Medulla oblongata (tissue), 1 donor: ENCODE measurements around the gene GIPC2.
"Not testable (repeated sequence)": the region's sequence is repeated elsewhere in the genome, so short reads cannot be mapped to it uniquely, and the experiment has no call there.

ENCODE experiments used
- DNase-seq: peaks from one replicate; pipeline ENCODE4 v3.0.0-alpha.2; 2015; ENCODE audit errors: extremely low spot score

GIPC2 gene

DNA sequence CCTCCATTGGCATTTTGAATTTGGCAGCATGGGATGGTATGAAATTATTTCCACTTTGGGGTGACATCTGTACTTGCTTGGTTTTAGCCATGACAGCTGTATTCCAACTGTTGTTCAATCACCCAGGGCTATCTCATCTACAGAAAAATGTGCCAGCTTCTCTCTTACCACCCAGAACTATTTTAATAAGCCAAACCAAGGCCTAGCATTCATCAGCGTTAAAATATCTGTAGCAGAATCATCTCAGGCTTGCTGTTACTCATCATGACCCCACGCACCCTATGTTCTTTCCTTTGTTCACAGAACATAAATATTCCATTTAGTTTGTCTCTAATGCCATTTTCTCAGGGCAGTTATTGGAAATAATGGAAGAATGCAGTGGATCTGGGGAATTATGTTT lies 49.8 kb downstream of the GIPC2 start:
- DNase-seq, result no peak

DNA sequence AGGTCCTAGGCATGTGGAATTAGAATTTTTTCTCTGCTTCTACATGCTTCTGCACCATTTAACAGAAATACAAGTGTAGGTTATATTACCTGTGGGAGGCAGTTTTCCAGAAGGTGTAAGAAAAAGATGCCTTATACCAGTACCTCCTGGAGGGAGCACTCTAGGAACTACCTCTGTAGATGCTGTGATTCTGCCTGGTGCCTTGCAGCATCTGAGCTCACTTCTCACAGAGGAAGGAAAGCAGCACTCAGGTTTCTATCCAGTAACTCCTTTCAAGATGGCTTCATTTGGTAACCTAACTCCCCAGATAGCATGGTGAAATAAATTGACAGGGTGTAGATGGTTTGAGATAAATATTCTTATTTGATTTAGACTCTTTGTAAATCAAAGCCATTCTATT lies 50.3 kb downstream of the GIPC2 start:
- no peak for DNase-seq

DNA sequence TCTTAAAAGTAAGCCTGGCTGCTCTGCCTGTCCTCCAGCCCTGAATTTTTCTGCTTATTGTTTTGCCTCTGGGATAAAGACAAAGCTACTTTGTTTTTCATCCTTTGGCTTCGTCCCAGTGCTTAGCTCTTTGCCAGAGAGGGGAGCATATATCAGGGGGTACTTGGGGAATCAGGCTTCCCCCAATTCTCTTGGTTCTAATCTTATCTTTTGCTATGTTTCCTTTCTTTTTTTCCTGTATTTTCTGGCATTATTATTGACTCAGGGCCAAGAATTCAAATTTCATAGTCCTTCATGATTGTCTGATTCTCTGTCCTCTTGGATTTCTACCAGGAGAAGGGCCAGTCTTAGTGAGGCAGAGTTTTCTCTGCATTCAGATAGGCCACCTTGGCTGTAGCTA lies 51.2 kb downstream of the GIPC2 start:
- peak; percentile 74 for DNase-seq

GRCh38 chr1:78101051-78101450 lies 55.3 kb downstream of the GIPC2 start:
- no peak for DNase-seq

- no peak for DNase-seq
Observed at GRCh38 chr1:78101514-78101913, 55.7 kb downstream of the GIPC2 start.

GRCh38 chr1:78102082-78102481 lies 56.3 kb downstream of the GIPC2 start:
- no peak for DNase-seq

DNA sequence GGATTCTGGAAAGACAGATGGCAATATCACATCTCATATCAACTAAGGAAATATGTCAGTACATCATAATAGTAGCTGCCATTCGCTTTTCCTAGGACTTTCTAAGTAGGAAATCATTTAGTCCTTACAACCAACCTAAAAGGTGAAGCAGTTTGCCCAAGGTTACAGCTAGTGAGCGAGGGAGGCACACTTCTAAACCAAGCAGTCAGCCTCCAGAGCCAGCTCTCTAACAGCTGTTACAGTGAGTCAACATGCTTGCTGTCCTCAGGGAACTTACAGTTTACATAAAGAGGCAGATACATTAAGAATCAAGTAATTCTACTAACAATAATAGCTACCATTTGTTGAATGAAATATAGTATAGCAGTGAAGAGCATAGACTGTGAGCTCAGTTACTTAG lies 57.1 kb downstream of the GIPC2 start:
- no peak for DNase-seq

DNA sequence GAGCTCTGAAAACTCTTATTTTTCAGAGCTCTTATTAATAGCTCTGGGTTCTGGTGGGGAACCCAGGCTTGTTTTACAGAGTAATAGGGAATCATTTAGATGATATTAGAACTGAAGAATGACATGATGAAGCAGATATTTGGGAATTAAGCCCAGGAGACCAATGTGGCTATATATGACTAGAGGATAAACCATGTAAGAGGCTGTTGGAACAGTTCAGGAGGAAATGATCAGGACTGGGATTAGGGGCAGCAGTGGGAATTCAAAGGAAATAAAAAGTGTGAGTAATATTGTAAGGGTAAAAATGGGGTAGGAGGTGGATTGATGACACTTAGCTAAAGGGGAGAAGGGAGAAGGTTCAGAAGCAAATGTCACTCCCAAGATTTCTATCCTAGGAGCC lies 58.6 kb downstream of the GIPC2 start:
- no peak for DNase-seq

DNA sequence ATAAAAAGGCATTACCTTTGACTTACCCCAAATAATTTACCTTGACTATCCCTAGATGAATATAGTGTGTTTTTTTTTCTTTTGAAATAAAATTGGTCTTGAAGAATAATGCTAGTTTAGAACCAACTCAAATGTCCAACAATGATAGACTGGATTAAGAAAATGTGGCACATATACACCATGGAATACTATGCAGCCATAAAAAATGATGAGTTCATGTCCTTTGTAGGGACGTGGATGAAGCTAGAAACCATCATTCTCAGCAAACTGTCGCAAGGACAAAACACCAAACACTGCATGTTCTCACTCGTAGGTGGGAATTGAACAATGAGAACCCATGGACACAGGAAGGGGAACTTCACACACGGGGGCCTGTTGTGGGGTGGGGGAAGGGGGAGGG lies 63.9 kb downstream of the GIPC2 start:
- DNase-seq, result not testable (repeated sequence)

GRCh38 chr1:78113156-78113916 lies 67.6 kb downstream of the GIPC2 start:
- no peak for DNase-seq

- peak; percentile 83 for DNase-seq
Observed at GRCh38 chr1:78114034-78114956, 68.5 kb downstream of the GIPC2 start.

DNA sequence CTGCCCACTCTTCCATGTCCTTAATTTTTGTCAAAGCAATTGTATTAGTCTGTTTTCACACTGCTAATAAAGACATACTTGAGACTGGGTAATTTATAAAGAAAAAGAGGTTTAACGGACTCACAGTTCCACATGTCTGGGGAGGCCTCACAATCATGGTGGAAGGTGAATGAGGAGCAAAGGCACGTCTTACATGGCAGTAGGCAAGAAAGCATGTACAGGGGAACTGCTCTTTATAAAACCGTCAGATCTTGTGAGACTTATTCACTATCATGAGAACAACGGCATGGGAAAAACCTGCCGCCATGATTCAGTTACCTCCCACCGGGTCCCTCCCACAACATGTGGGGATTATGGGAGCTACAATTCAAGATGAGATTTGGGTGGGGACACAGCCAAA lies 74.7 kb downstream of the GIPC2 start:
- DNase-seq, result not testable (repeated sequence)

DNA sequence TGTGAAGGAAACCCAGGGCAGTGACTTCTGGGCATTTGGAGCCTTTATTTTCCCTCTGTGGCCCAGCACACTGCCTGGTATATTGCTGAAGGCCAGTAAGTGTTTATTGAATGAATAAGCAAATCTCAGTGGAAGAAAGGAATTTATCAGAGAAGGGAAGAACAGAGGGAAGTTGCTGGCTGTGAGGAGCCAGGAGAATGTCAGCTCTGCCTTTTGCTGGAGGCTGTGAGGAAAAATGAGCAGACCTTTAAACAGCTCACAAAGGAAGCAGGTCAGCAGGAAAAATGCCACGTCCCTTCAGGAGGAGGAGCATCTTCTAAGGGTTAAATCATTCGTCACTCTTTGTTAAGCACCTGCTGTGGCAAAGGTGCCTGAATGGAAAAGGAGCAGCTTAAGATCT lies 75.9 kb downstream of the GIPC2 start:
- no peak for DNase-seq

DNA sequence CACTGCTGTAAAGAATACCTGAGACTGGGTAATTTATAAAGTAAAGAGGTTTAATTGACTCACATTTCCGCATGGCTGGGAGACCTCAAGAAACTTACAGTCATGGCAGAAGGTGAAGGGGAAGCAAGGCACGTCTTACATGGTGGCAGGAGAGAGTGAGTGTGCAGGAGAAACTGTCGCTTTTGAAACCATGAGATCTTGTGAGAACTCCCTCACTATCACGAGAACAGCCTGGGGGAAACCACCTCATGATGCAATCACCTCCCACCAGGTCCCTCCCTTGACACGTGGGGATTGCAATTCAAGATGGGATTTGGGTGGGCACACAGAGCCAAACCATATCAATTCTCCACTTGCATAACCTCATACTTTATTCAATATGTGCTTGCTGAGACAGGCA lies 76.6 kb downstream of the GIPC2 start:
- DNase-seq, result no peak

DNA sequence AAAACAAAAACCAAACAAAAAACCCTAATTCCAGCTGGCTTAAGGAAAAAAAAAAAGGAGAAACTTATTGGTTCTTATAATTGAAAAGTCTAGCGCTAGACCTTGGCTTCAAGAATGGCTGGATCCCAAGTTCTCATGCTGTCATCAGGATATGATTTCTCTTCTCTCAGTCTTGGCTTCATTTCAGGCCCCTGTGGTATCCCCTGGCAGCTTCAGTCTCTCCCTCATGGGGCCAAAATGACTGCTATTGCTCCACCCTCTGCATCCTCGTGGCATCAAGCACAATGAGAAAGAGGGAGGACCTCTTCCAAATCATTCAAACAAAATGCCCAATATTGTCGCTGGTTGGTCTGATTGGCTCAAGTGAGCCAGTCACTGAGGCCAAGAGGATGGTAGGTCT lies 80.7 kb downstream of the GIPC2 start:
- DNase-seq, result no peak

GRCh38 chr1:78132174-78132947 lies 86.6 kb downstream of the GIPC2 start:
- no peak for DNase-seq

- DNase-seq, result no peak
Observed at GRCh38 chr1:78132948-78133322, 87.2 kb downstream of the GIPC2 start.

GRCh38 chr1:78136680-78137079 lies 90.9 kb downstream of the GIPC2 start:
- no peak for DNase-seq

- no peak for DNase-seq
Observed at GRCh38 chr1:78141531-78142231, 95.9 kb downstream of the GIPC2 start.

DNA sequence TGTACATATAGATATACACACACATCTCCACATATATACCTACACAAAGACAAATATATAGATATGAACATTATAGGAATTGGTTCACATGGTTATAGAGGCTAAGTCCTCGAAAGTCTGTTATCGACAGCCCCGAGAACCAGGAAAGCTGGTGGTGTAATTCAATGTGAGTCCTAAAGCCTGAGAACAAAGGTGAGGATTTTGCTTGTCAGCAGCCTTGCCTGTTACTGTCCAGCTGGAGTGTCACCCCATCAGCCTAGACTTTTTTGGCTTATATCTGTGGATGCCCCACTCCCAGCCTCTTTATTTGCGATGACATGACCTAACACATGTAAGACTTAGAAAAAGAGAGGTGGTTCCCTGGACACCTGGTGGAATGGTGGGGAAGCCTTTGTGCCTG lies 97.0 kb downstream of the GIPC2 start:
- no peak for DNase-seq

GRCh38 chr1:78143152-78143551 lies 97.4 kb downstream of the GIPC2 start:
- peak; percentile 9 for DNase-seq

GRCh38 chr1:78143673-78144072 lies 97.9 kb downstream of the GIPC2 start:
- no peak for DNase-seq
